IMR-90 (cell line): ENCODE results near the gene KRT9. TPM values are rescaled to one million over a fixed set of nuclear protein-coding genes. Genes with fewer than 3 reads are reported as not detected.

Experiments
- ATAC-seq: fragments of 200-7000 bp; cut with Tn5 transposase; 2 replicates; pipeline ENCODE4 v1.9.1; 2020; ENCODE audit warnings: low read depth, mild to moderate bottlenecking, moderate library complexity
- BruUV-seq: library from RNA; stranded (reverse); fragments of 400-500 nt; replicated peaks from 2 replicates; lab custom pipeline; 2021; lab: Mats Ljungman, UMichigan
- CTCF ChIA-PET: fragments of 300-600 bp; formaldehyde crosslinking; extraction: SDS; loops from one replicate; lab custom pipeline; 2021; ENCODE audit warnings: antibody characterized with exemption; lab: Yijun Ruan, JAX
- POLR2A ChIA-PET: fragments of 300-600 bp; sonication (Branson Sonifier 250); formaldehyde crosslinking; loops from one replicate; lab custom pipeline; 2022; ENCODE audit warnings: antibody characterized with exemption; ENCODE audit not compliant: unreplicated experiment; lab: Charles Lee
- DNase-seq: peaks from one replicate; pipeline ENCODE4 v3.0.0; 2013
- H2AFZ ChIP-seq: replicated peaks from 2 replicates; pipeline ENCODE3; 2013; ENCODE audit warnings: low read length, mild to moderate bottlenecking; ENCODE audit not compliant: poor library complexity
- H2AK5ac ChIP-seq: 2 replicates; pipeline ENCODE4 v1.6.1; 2013; ENCODE audit warnings: low read depth, low read length, inconsistent platforms
- H2AK9ac ChIP-seq: replicated peaks from 2 replicates; pipeline ENCODE3; 2013; ENCODE audit warnings: mild to moderate bottlenecking, low read depth, low read length, moderate library complexity; ENCODE audit not compliant: poor library complexity
- H2BK120ac ChIP-seq: 2 replicates; pipeline ENCODE4 v1.6.1; 2013; ENCODE audit warnings: low read depth, low read length, inconsistent platforms
- H2BK15ac ChIP-seq: 3 replicates; pipeline ENCODE4 v1.6.1; 2013; ENCODE audit warnings: low read depth, low read length, inconsistent platforms
- H2BK20ac ChIP-seq: 2 replicates; pipeline ENCODE4 v1.6.1; 2013; ENCODE audit warnings: low read depth, mild to moderate bottlenecking, inconsistent platforms, low read length, moderate library complexity
- H2BK5ac ChIP-seq: 2 replicates; pipeline ENCODE4 v1.6.1; 2013; ENCODE audit warnings: mild to moderate bottlenecking, low read depth, low read length, inconsistent platforms; ENCODE audit not compliant: poor library complexity, severe bottlenecking
- H3K14ac ChIP-seq: replicated peaks from 2 replicates; pipeline ENCODE4 v1.6.1; 2013; ENCODE audit warnings: low read depth, low read length, inconsistent platforms
- H3K18ac ChIP-seq: 2 replicates; pipeline ENCODE4 v1.6.1; 2013; ENCODE audit warnings: low read depth, low read length, control low read depth
- H3K23ac ChIP-seq: 2 replicates; pipeline ENCODE4 v1.6.1; 2013; ENCODE audit warnings: low read depth, low read length, inconsistent platforms
- H3K27ac ChIP-seq: 2 replicates; pipeline ENCODE4 v1.5.1; 2013; ENCODE audit warnings: mild to moderate bottlenecking, control low read depth, low read length; ENCODE audit not compliant: insufficient read depth
- H3K27me3 ChIP-seq: 2 replicates; pipeline ENCODE4 v1.6.1; 2013; ENCODE audit warnings: low read length; ENCODE audit not compliant: control insufficient read depth, insufficient read depth
- H3K36me3 ChIP-seq: 2 replicates; pipeline ENCODE4 v1.6.1; 2013; ENCODE audit warnings: low read length, mixed read lengths; ENCODE audit not compliant: control insufficient read depth, insufficient read depth
- H3K4ac ChIP-seq: 2 replicates; pipeline ENCODE4 v1.6.1; 2013; ENCODE audit warnings: low read depth, low read length, inconsistent platforms
- H3K4me1 ChIP-seq: 2 replicates; pipeline ENCODE4 v1.6.1; 2013; ENCODE audit warnings: low read length, mixed read lengths; ENCODE audit not compliant: control insufficient read depth, insufficient read depth
- H3K4me2 ChIP-seq: 2 replicates; pipeline ENCODE4 v1.6.1; 2013; ENCODE audit warnings: low read depth, mild to moderate bottlenecking, control low read depth, low read length, moderate library complexity
- H3K4me3 ChIP-seq: 2 replicates; pipeline ENCODE4 v1.5.1; 2013; ENCODE audit warnings: low read depth, mild to moderate bottlenecking, control low read depth, low read length, moderate library complexity; ENCODE audit not compliant: insufficient read depth
- H3K56ac ChIP-seq: 2 replicates; pipeline ENCODE4 v1.6.1; 2013; ENCODE audit warnings: low read length, inconsistent platforms; ENCODE audit not compliant: insufficient read depth; ENCODE audit errors: extremely low read depth
- H3K79me1 ChIP-seq, 2 experiments: 2 replicates each; pipeline ENCODE4 v1.6.1; 2013; ENCODE audit warnings: low read length in 2 of 2, inconsistent platforms in 1 of 2, low read depth in 1 of 2
- H3K9ac ChIP-seq: 2 replicates; pipeline ENCODE4 v1.6.1; 2013; ENCODE audit warnings: low read depth, low read length, control low read depth
- H3K9me1 ChIP-seq: 2 replicates; pipeline ENCODE4 v1.6.1; 2013; ENCODE audit warnings: low read length, inconsistent platforms; ENCODE audit not compliant: insufficient read depth
- H3K9me3 ChIP-seq: 2 replicates; pipeline ENCODE4 v1.6.1; 2013; ENCODE audit warnings: low read length; ENCODE audit not compliant: control insufficient read depth, insufficient read depth
- H4K20me1 ChIP-seq: 2 replicates; pipeline ENCODE4 v1.6.1; 2013; ENCODE audit warnings: low read length, inconsistent platforms; ENCODE audit not compliant: insufficient read depth
- H4K5ac ChIP-seq: 2 replicates; pipeline ENCODE4 v1.6.1; 2013; ENCODE audit warnings: mild to moderate bottlenecking, low read depth, low read length, control low read depth
- H4K8ac ChIP-seq, 2 experiments: 2 replicates each; pipeline ENCODE4 v1.6.1; 2013; ENCODE audit warnings: low read depth in 2 of 2, low read length in 2 of 2, control low read depth in 1 of 2, inconsistent platforms in 1 of 2
- H4K91ac ChIP-seq: 2 replicates; pipeline ENCODE4 v1.6.1; 2013; ENCODE audit warnings: low read depth, low read length, inconsistent platforms; ENCODE audit not compliant: insufficient read depth
- BHLHE40 ChIP-seq: fragments of 150-350 bp; IDR thresholded peaks from 2 replicates; pipeline ENCODE4 v1.6.1; 2016; ENCODE audit warnings: mild to moderate bottlenecking, low read depth, low read length
- CEBPB ChIP-seq: IDR thresholded peaks from 2 replicates; pipeline ENCODE4 v1.6.1; 2012; ENCODE audit warnings: low read depth, low read length, improper control_type of control experiment
- CHD1 ChIP-seq: IDR thresholded peaks from 2 replicates; pipeline ENCODE4 v1.6.1; 2012; ENCODE audit warnings: low read depth, low read length, improper control_type of control experiment
- FOS ChIP-seq: fragments of 150-350 bp; IDR thresholded peaks from 2 replicates; pipeline ENCODE4 v1.6.1; 2016; ENCODE audit warnings: low read depth, low read length
- MAFK ChIP-seq: IDR thresholded peaks from 2 replicates; pipeline ENCODE4 v1.6.1; 2012; ENCODE audit warnings: low read depth, low read length, improper control_type of control experiment
- MAZ ChIP-seq: IDR thresholded peaks from 2 replicates; pipeline ENCODE4 v1.6.1; 2012; ENCODE audit warnings: low read depth, mild to moderate bottlenecking, low read length, improper control_type of control experiment, moderate library complexity, borderline replicate concordance
- MXI1 ChIP-seq: IDR thresholded peaks from 2 replicates; pipeline ENCODE4 v1.6.1; 2012; ENCODE audit warnings: low read depth, mild to moderate bottlenecking, low read length, moderate library complexity, borderline replicate concordance
- NFE2L2 ChIP-seq: fragments of 150-350 bp; IDR thresholded peaks from 2 replicates; pipeline ENCODE4 v1.6.1; 2016; ENCODE audit warnings: low read depth, mild to moderate bottlenecking, low read length
- POLR2A ChIP-seq: IDR thresholded peaks from 2 replicates; pipeline ENCODE4 v1.6.1; 2012; ENCODE audit warnings: mild to moderate bottlenecking, low read depth, low read length
- RAD21 ChIP-seq: IDR thresholded peaks from 2 replicates; pipeline ENCODE4 v1.6.1; 2012; ENCODE audit warnings: low read length, improper control_type of control experiment
- RCOR1 ChIP-seq: IDR thresholded peaks from 2 replicates; pipeline ENCODE4 v1.6.1; 2012; ENCODE audit warnings: mild to moderate bottlenecking, low read length, improper control_type of control experiment; ENCODE audit not compliant: insufficient replicate concordance
- RFX5 ChIP-seq: IDR thresholded peaks from 2 replicates; pipeline ENCODE4 v1.8.0; 2012; ENCODE audit warnings: low read depth, mild to moderate bottlenecking, low read length, moderate library complexity
- SMC3 ChIP-seq: fragments of 150-350 bp; IDR thresholded peaks from 2 replicates; pipeline ENCODE4 v1.6.1; 2016; ENCODE audit warnings: low read depth, mild to moderate bottlenecking, antibody characterized with exemption, low read length, moderate library complexity
- WGBS, 2 experiments: methylation state at CpG; one replicate each; pipeline versions ENCODE4 v1.1.5 to v1.1.7; 2013; ENCODE audit warnings: missing lambda C conversion rate in 2 of 2; ENCODE audit not compliant: insufficient read length in 1 of 2; ENCODE audit errors: extremely low coverage in 2 of 2; 5-methylcytosine and 5-hydroxymethylcytosine counted together
- dilution Hi-C: fragments of 300-500 bp; cut with HindIII; formaldehyde crosslinking; loops from one replicate; pipeline ENCODE4 v1.14.3; 2018; ENCODE audit warnings: low sequenced_read_pairs; ENCODE audit not compliant: unreplicated experiment
- in situ Hi-C: fragments of 300-500 bp; cut with MboI; formaldehyde crosslinking; loops from 3 replicates; pipeline ENCODE4 v1.14.3; 2019; ENCODE audit warnings: low sequenced_read_pairs, inconsistent platforms, mixed read lengths
- intact Hi-C: fragments of 100-400 bp; cut with micrococcal nuclease; formaldehyde crosslinking; loops from 2 replicates; pipeline ENCODE4 v1.10.0; 2022
- polyA plus RNA-seq, 3 experiments: library from polyadenylated mRNA; depleted of rRNA; stranded (reverse); fragments of >200 nt; gene quantifications; 2 replicates each; pipeline ENCODE4 v1.2.3, GENCODE V29; 2012; ENCODE audit warnings: low replicate concordance in 1 of 3
- total RNA-seq: library from RNA; depleted of rRNA; stranded (reverse); fragments of >200 nt; gene quantifications from 2 replicates; pipeline ENCODE4 v1.2.3, GENCODE V29; 2012
- TF ChIP-seq, protein P1 (sequence below): conservative IDR thresholded peaks from 2 replicates; pipeline ENCODE4 v1.5.1; 2012; ENCODE audit warnings: mild to moderate bottlenecking, low read depth, low read length, improper control_type of control experiment
- TF ChIP-seq, protein P2 (sequence below): fragments of 150-350 bp; IDR thresholded peaks from 2 replicates; pipeline ENCODE4 v1.6.1; 2017; ENCODE audit warnings: mild to moderate bottlenecking, antibody characterized with exemption, low read length, low read depth
- TF ChIP-seq, protein P3 (sequence below): fragments of 150-350 bp; IDR thresholded peaks from 2 replicates; pipeline ENCODE4 v1.6.1; 2016; ENCODE audit warnings: low read depth, mild to moderate bottlenecking, low read length, moderate library complexity, borderline replicate concordance

KRT9 gene
- total and polyA plus RNA-seq, 2 of the 4 experiments (the other 2 are of a cell fraction), result not detected

DNA sequence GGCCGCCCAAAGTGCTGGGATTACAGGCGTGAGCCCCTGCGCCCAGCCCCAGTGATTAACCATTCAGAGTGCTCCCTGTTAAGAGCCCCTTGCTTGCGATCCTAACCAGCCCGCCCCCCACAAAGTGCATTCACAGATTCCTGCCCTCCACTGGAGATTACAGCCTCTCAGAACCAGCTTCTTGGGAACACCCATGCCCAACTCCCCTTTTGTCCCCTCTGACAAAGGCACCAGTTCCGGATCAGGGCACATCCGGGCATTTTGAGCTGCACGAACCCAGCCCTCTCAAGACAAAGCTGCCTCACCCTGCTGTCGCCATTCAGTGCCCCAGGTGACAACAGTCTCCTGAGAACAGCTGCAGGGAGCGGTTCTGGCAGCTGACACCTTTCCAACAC, 42.9 kb downstream of the KRT9 start:
- ChIA-PET CTCF (interaction anchor here (1.6 kb wide), 1 partner anchor 20 kb away, joined by 5 read pairs; no protein-coding TSS in a partner anchor), POLR2A (no interaction called here)
- intact Hi-C loops (no loop called here), in situ Hi-C loops (no loop called here), dilution Hi-C loops (no loop called here)
- Histone ChIP-seq H3K56ac (no peak overlapping the region), H3K9me1 (peaks cover 17% of the 10 kb centered on the region), H2BK120ac (peak overlapping the region; percentile 67; the same call in 1 of the 2 replicates), H2AK9ac (peak overlapping the region; percentile 86), H3K9me3 (no peaks in the 10 kb centered on the region), H4K8ac (0 out of 4 replicates have a peak overlapping the region, but pooled peaks of 1 of the 2 experiments have one; percentile 19), H4K91ac (peak overlapping the region; percentile 39; the same call in 1 of the 2 replicates), H3K27ac (no peak overlapping the region), H3K79me1 (no peaks in the 10 kb centered on the region), H3K9ac (no peak overlapping the region), H2AK5ac (peak overlapping the region; percentile 75), H3K14ac (peak overlapping the region; percentile 33; the same call in 1 of the 2 replicates), H3K4me2 (no peak overlapping the region), H3K4ac (peak overlapping the region; percentile 60; the same call in 1 of the 2 replicates), H3K27me3 (peaks cover 2% of the 10 kb centered on the region; the same call in 1 of the 2 replicates), H3K4me3 (no peak overlapping the region), H3K36me3 (no peaks in the 10 kb centered on the region), H2AFZ (no peak overlapping the region), H4K5ac (no peak overlapping the region), H3K4me1 (peaks cover 11% of the 10 kb centered on the region), H3K18ac (no peak overlapping the region), H2BK15ac (peak overlapping the region; percentile 54; the same call in 1 of the 3 replicates), H2BK5ac (no peak overlapping the region), H3K23ac (no peak overlapping the region), H2BK20ac (peak overlapping the region; percentile 62), H4K20me1 (no peaks in the 10 kb centered on the region)
- BruUV-seq, result no TSS peak
- DNase-seq, result no peak
- WGBS, 2 experiments, result 95% methylated on average over 6 of the region's 10 CpGs; no CpG with 5 or more reads in 1 of the 2 experiments
- no peak for ATAC-seq
- TF ChIP-seq POLR2A (no peak), FOS (no peak), RCOR1 (no peak), RFX5 (no peak), MAFK (no peak), MXI1 (no peak), CEBPB (no peak), RAD21 (no peak), MAZ (no peak), CHD1 (no peak), SMC3 (no peak), BHLHE40 (no peak), NFE2L2 (no peak)
- TF ChIP-seq, protein P1, sequence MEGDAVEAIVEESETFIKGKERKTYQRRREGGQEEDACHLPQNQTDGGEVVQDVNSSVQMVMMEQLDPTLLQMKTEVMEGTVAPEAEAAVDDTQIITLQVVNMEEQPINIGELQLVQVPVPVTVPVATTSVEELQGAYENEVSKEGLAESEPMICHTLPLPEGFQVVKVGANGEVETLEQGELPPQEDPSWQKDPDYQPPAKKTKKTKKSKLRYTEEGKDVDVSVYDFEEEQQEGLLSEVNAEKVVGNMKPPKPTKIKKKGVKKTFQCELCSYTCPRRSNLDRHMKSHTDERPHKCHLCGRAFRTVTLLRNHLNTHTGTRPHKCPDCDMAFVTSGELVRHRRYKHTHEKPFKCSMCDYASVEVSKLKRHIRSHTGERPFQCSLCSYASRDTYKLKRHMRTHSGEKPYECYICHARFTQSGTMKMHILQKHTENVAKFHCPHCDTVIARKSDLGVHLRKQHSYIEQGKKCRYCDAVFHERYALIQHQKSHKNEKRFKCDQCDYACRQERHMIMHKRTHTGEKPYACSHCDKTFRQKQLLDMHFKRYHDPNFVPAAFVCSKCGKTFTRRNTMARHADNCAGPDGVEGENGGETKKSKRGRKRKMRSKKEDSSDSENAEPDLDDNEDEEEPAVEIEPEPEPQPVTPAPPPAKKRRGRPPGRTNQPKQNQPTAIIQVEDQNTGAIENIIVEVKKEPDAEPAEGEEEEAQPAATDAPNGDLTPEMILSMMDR, result no peak
- TF ChIP-seq, protein P2, sequence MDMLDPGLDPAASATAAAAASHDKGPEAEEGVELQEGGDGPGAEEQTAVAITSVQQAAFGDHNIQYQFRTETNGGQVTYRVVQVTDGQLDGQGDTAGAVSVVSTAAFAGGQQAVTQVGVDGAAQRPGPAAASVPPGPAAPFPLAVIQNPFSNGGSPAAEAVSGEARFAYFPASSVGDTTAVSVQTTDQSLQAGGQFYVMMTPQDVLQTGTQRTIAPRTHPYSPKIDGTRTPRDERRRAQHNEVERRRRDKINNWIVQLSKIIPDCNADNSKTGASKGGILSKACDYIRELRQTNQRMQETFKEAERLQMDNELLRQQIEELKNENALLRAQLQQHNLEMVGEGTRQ, result no peak
- TF ChIP-seq, protein P3, sequence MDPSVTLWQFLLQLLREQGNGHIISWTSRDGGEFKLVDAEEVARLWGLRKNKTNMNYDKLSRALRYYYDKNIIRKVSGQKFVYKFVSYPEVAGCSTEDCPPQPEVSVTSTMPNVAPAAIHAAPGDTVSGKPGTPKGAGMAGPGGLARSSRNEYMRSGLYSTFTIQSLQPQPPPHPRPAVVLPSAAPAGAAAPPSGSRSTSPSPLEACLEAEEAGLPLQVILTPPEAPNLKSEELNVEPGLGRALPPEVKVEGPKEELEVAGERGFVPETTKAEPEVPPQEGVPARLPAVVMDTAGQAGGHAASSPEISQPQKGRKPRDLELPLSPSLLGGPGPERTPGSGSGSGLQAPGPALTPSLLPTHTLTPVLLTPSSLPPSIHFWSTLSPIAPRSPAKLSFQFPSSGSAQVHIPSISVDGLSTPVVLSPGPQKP, result no peak
